Adipose tissue (tissue), 3 donors: Measurements from ENCODE around the gene RGCC. TPM values are rescaled to one million over a fixed set of nuclear protein-coding genes. Genes with fewer than 3 reads are reported as not detected.
"Not testable (repeated sequence)": the region's sequence is repeated elsewhere in the genome, so short reads cannot be mapped to it uniquely, and the experiment has no call there.

Experiments used
- H3K27ac ChIP-seq: one replicate; pipeline ENCODE4 v1.5.1; 2013; ENCODE audit warnings: low read depth, low read length
- WGBS, 3 donors: extraction: QIAGEN DNeasy Blood & Tissue Kit; methylation state at CpG; one replicate each; pipeline ENCODE4 v1.1.7; 2013; 5-methylcytosine and 5-hydroxymethylcytosine counted together
- polyA plus RNA-seq, 3 donors: library from polyadenylated mRNA; stranded (reverse); fragments of 200-250 nt; gene quantifications; one replicate each; pipeline ENCODE4 v1.2.3, GENCODE V29; 2013
- donor health status: healthy with polysubstance abuse.
- donor health status: Bipolar disorder and iron deficiency.
- donor health status: healthy.

The RGCC gene
- polyA plus RNA-seq, 3 donors: 9.3 to 114 (median 88.3) TPM

DNA sequence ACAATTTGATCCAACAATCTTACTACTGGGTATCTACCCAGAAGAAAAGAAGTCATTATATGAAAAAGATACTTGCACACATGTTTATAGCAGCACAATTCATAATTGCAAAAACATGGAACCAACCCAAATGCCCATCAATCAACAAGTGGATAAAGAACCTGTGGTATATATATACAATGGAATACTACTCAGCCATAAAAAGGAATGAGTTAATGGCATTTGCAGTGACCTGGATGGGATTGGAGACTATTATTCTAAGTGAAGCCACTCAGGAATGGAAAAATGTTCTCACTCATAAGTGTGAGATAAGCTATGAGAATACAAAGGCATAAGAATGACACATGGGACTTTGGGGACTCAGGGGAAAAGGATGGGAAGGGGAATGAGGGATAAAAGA is 47.3 kb downstream of the RGCC start:
- H3K27ac ChIP-seq: not testable (repeated sequence)

GRCh38 chr13:41505209-41505835 is 48.0 kb downstream of the RGCC start:
- no peak overlapping the region for H3K27ac ChIP-seq

GRCh38 chr13:41506312-41506711 is 49.0 kb downstream of the RGCC start:
- WGBS, 3 donors: 89 to 94% (median 92%) methylated on average over 1 of the region's 1 CpG
- H3K27ac ChIP-seq: no peak overlapping the region

More at GRCh38 chr13:41505209-41505835, 48.0 kb downstream of the RGCC start:
- WGBS, 3 donors: 89 to 91% (median 89%) methylated on average over 2 of the region's 2 CpGs

DNA sequence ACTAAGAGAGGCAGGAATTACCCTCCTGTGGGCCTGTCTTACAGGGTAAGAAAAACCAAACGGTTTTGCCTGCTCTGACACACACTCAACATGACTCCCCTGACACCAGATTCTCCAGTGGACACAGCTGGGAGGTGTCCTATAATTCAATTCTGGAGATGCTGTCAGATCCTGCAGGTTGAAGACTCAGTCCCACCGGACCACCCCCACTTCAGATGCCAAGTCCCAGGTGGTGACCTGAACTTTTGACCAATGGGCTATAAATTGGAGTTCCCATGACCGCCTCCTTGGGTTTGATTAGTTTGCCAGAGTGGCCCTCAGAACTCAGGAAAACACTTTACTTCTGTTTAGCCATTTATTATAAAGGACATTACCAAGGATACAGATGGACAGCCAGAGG is 52.6 kb downstream of the RGCC start:
- H3K27ac ChIP-seq: no peak overlapping the region
- 70 to 84% (median 74%) methylated on average over 3 of the region's 3 CpGs for WGBS, 3 donors

DNA sequence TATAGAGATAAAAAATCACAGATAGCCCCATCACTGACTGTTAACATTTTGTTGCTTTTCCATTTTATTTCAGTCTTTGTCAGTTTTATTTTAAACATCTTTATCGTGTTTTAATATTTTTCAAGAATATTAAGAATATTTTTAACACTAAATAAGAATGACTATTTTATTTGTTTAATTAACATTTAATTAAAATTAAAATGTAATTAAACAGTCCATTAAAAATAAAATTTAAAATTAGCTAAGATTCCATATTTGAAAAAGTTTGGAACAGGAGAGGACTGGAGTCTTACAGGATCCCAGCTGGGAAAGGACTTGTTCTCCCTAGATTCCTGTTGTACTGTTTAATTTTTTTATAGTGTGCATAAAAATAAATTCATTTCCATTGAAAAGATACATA is 54.5 kb downstream of the RGCC start:
- no peak overlapping the region for H3K27ac ChIP-seq
- 93 to 96% (median 95%) methylated on average over 1 of the region's 1 CpG for WGBS, 3 donors

DNA sequence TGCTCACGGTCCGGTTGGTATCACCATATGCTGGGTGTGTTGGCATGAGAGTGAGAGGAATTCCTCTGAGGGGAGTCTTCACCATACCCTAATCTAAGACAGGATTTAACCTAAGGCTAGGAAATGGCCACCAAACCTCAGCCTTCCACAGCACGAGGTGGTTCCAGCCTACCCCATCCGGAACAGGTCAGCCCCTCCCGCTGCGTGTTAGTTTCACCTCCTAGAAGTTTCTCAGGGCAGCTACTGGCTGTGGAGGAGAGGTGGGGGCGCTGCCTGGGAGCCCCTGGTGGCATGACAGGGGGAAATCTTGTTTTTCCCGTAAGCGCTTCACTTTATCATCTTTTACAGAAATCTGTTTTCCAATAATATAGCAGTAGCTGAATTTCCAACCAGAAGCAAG is 55.1 kb downstream of the RGCC start:
- 89 to 94% (median 89%) methylated on average over 9 of the region's 9 CpGs for WGBS, 3 donors
- no peak overlapping the region for H3K27ac ChIP-seq

- 88 to 95% (median 94%) methylated on average over 11 of the region's 11 CpGs for WGBS, 3 donors
- no peak overlapping the region for H3K27ac ChIP-seq
These were observed 56.2 kb downstream of the RGCC start for GRCh38 chr13:41513600-41513999.

DNA sequence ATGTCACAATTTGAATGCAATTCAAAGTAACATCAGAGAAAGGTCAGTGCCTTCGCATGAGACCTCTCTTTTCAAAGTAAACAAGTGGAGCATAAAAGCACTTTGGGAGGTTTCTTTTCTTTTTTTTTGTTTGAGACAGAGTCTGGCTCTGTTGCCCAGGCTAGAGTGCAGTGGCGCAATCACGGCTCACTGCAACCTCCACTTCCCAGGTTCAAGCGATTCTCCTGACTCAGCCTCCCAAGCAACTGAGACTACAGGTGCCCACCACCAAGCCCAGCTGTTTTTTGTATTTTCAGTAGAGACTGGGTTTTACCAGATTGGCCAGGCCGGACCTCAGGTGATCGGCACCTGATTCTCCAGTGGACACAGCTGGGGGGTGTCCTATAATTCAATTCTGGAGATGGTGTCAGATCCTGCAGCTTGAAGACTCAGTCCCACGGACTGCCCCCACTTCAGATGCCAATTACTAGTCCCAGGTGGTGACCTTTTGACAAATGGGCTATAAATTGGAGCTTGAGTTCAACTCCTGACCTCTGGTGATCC is 57.6 kb downstream of the RGCC start:
- no peak overlapping the region for H3K27ac ChIP-seq
- 89 to 92% (median 92%) methylated on average over 7 of the region's 7 CpGs for WGBS, 3 donors

DNA sequence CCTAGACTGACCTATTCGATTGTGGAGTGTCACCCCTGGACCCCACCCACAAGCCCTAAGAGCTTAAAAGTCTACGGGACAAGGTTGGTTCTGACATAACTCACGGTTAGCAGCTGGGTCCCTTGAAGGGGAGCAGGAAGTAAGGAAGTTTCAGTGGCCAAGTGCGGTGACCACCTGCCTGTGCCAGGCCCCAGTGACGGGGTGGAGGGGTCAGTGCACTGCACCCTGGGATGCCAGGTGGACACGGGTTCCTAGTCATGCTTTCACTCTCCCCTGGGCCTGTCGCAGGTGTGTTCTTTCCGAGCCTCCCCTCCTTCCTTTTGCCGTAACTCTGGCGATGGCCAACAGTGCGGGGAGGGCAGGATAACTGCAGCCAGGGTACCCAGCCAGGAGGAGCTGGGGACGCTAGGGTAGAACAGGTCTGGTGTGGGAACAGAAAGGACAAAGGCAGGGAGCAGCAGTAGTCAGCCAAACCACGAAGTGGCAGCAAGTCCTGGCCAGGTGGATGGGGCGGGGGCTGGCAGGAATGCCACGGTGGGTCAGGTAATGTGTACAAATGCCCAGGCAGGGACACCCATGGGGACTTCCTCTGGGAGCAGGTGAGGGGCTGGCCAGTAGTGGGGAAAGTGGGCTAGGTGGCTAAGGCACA is 58.3 kb downstream of the RGCC start:
- WGBS, 3 donors: 84 to 94% (median 89%) methylated on average over 15 of the region's 15 CpGs

GRCh38 chr13:41516166-41516565 is 58.8 kb downstream of the RGCC start:
- 90 to 95% (median 94%) methylated on average over 3 of the region's 3 CpGs for WGBS, 3 donors
- no peak overlapping the region for H3K27ac ChIP-seq

More for the DNA sequence above, 58.3 kb downstream of the RGCC start:
- no peak overlapping the region for H3K27ac ChIP-seq

DNA sequence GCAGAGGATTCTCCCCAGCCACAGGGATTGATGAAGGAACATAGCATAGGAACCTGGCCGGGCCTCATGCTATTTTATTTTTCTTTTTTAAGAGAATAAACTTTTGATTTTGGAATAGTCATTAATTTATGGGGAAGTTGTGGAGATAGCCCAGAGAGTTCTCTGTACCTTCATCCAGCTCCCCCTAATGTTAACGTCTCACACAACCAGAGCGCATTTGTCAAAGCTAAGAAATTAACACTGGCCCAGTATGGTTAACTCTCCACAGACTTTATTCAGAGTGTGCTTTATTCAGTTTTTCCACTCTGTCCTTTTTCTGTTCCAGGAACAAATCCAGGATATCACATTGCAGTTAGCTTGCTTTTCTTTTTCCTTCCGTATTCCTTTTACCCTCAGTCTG is 59.4 kb downstream of the RGCC start:
- 86 to 91% (median 89%) methylated on average over 4 of the region's 4 CpGs for WGBS, 3 donors
- no peak overlapping the region for H3K27ac ChIP-seq

DNA sequence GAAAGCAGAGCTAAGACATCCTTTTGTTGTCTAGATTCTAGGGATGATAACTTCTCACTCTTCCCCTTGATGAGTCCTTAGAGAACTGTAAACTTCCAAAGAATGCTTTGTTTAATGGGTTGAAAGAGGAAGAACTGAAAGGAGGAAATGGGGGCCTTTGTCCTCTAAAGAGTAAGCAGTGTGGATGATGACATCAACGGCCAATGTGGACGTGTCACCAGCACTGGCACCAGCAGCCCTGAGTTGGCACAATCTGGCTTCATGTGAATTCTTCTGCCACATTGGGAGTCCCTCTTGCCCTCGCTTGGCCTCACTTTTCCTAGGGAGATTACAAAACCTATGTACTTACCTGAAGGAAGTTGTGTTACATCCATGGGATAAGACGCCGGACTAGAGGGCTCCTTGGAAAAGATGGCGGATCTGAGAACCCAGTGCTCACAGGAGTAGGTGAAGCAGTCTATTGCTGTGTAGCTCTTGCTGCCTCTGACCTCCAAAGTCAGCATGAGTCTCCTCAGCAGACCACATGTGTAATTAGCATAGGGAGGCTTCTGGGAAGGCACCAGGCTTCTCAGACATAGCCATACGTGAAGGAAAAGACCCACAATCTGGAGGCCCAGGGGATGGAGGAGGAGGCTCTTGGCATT is 62.8 kb downstream of the RGCC start:
- H3K27ac ChIP-seq: no peak overlapping the region
- 72 to 87% (median 73%) methylated on average over 7 of the region's 7 CpGs for WGBS, 3 donors

Other genes starting within 250 kb of the RGCC start
- 1 to 10 TPM; 5.2 to 6.0 (median 5.6) TPM for gene MTRF1, start 194.0 kb upstream of the RGCC start, polyA plus RNA-seq
- 1 to 10 TPM; 4.2 to 8.4 (median 6.1) TPM for gene NAA16, start 146.3 kb upstream of the RGCC start, polyA plus RNA-seq